ENCODE results near the gene ITGB5. TPM values are rescaled to one million over a fixed set of nuclear protein-coding genes. Genes with fewer than 3 reads are reported as not detected.
A peak's percentile ranks its signal among the peaks of the same experiment; 100 is the strongest.
"Not testable (repeated sequence)": the region's sequence is repeated elsewhere in the genome, so short reads cannot be mapped to it uniquely, and the experiment has no call there.

ITGB5 gene
- polyA plus RNA-seq, 3 donors = 0.68 to 1.2 (median 1.0) TPM

DNA sequence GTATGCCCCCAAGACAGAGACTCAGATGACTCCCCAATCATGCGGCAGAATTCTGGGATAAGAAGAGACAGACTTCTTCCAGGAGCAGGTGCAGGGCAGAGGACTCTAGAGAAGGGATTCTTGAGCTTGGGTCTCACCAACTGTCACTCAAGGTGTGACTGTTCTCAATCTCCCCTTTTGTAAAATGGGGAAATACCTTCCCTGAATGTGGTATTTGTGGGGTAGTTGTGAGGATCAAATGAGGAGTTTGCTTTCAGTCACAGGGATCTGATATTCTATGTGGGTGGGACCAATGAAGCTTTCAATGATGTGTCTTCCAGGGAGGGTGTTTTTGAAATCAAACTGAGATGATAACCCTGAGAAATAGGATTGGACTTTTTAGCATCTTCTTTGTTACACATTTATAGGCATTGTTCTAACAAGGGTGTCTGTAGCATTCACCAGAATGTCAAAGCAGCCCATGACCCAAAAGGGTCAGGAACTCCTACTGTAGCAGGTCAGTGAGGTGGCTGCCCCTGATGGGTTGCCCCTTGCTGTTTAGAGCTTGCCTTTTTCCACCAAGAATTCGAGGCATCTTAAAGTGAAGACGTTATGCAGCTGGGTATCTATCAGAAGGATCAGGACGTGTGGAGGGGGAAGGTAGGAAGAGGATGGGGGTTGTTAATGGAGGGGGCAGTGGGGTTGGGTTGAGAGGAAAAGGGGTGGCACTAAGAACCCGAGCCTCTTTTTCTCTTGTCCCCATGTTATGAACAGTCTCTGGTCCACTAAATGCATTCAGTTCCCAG lies 128.1 kb downstream of the ITGB5 start:
- DNase-seq = no peak
- Mint-ChIP-seq H3K36me3 (no peaks in the 10 kb centered on the region), H3K4me3 (no peak overlapping the region), H3K4me1 (peaks cover 7% of the 10 kb centered on the region), H3K9me3 (no peaks in the 10 kb centered on the region), H3K27ac (no peak overlapping the region), H3K27me3 (ENCODE audit: low read depth in 3 of 3) (peaks cover 1 to 4% (median 2%) of the 10 kb centered on the region in 3 donors)
- no peak overlapping the region for H3K9ac ChIP-seq (ENCODE audit: insufficient read depth, low read length, poor library complexity, severe bottlenecking)
- peaks cover 3 to 7% of the 10 kb centered on the region in 2 donors for H3K4me1 ChIP-seq (ENCODE audit: control insufficient read depth in 1 of 2, insufficient read depth in 2 of 2, low read length in 2 of 2)
- H4K20me1 ChIP-seq (ENCODE audit: insufficient read depth, low read length) = no peaks in the 10 kb centered on the region
- H3K4me3 ChIP-seq (replicated peaks in 1 of 3; ENCODE audit: low read depth in 2 of 3, low read length in 3 of 3) = no peak overlapping the region
- WGBS (ENCODE audit: insufficient coverage) = 100% methylated on average over 1 of the region's 5 CpGs
- no peak overlapping the region for H2AFZ ChIP-seq (ENCODE audit: insufficient read depth, low read depth, low read length, poor library complexity, severe bottlenecking)
- no peaks in the 10 kb centered on the region for H3K27me3 ChIP-seq (ENCODE audit: control insufficient read depth in 2 of 2, insufficient read depth in 2 of 2, low read length in 2 of 2)
- H3K4me2 ChIP-seq (replicated peaks; ENCODE audit: extremely low read depth, low read length, poor library complexity, severe bottlenecking) = no peak overlapping the region
- no peak overlapping the region for H3K27ac ChIP-seq (ENCODE audit: low read depth in 1 of 2, low read length in 2 of 2)
- intact Hi-C loops (cut with micrococcal nuclease) = no loop called here
- no peaks in the 10 kb centered on the region for H3K36me3 ChIP-seq (replicated peaks in 1 of 2; ENCODE audit: control insufficient read depth in 1 of 2, insufficient read depth in 2 of 2, low read length in 2 of 2)
- TF ChIP-seq, protein P1, sequence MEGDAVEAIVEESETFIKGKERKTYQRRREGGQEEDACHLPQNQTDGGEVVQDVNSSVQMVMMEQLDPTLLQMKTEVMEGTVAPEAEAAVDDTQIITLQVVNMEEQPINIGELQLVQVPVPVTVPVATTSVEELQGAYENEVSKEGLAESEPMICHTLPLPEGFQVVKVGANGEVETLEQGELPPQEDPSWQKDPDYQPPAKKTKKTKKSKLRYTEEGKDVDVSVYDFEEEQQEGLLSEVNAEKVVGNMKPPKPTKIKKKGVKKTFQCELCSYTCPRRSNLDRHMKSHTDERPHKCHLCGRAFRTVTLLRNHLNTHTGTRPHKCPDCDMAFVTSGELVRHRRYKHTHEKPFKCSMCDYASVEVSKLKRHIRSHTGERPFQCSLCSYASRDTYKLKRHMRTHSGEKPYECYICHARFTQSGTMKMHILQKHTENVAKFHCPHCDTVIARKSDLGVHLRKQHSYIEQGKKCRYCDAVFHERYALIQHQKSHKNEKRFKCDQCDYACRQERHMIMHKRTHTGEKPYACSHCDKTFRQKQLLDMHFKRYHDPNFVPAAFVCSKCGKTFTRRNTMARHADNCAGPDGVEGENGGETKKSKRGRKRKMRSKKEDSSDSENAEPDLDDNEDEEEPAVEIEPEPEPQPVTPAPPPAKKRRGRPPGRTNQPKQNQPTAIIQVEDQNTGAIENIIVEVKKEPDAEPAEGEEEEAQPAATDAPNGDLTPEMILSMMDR (IDR thresholded peaks at IDR 0.05) = no peak
- no peaks in the 10 kb centered on the region for H3K9me3 ChIP-seq (replicated peaks in 1 of 2; ENCODE audit: control insufficient read depth in 1 of 2, insufficient read depth in 1 of 2, low read length in 2 of 2)
- H3K79me2 ChIP-seq (ENCODE audit: insufficient read depth, low read length) = no peaks in the 10 kb centered on the region

DNA sequence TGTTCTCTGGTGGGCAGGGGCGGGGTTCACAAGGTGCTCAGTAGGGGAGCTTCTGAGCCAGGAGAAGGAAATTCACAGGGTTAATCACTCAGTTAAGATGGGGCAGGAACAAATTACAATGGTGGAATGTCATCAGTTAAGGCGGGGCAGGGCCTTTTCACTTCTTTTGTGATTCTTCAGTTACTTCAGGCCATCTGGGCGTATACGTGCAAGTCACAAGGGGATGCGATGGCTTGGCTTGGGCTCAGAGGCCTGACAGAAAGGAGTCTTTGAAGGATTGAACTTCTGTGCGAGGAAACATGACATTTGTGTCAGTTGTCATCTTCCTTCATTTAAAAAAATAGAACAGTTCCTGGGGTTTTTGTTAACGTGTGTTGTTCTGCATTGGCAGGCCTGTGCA lies 129.2 kb downstream of the ITGB5 start:
- H2AFZ ChIP-seq (ENCODE audit: insufficient read depth, low read depth, low read length, poor library complexity, severe bottlenecking); H3K36me3 Mint-ChIP-seq; H3K27me3 ChIP-seq (ENCODE audit: control insufficient read depth in 2 of 2, insufficient read depth in 2 of 2, low read length in 2 of 2); H3K9ac ChIP-seq (ENCODE audit: insufficient read depth, low read length, poor library complexity, severe bottlenecking); intact Hi-C loops (cut with micrococcal nuclease); H3K4me1 ChIP-seq (ENCODE audit: control insufficient read depth in 1 of 2, insufficient read depth in 2 of 2, low read length in 2 of 2); H3K4me3 ChIP-seq (replicated peaks in 1 of 3; ENCODE audit: low read depth in 2 of 3, low read length in 3 of 3); H3K79me2 ChIP-seq (ENCODE audit: insufficient read depth, low read length); H3K4me1 Mint-ChIP-seq; H3K4me2 ChIP-seq (replicated peaks; ENCODE audit: extremely low read depth, low read length, poor library complexity, severe bottlenecking); H3K27me3 Mint-ChIP-seq (ENCODE audit: low read depth in 3 of 3); DNase-seq; H3K9me3 Mint-ChIP-seq; H3K4me3 Mint-ChIP-seq; H3K9me3 ChIP-seq (replicated peaks in 1 of 2; ENCODE audit: control insufficient read depth in 1 of 2, insufficient read depth in 1 of 2, low read length in 2 of 2); H3K36me3 ChIP-seq (replicated peaks in 1 of 2; ENCODE audit: control insufficient read depth in 1 of 2, insufficient read depth in 2 of 2, low read length in 2 of 2); H4K20me1 ChIP-seq (ENCODE audit: insufficient read depth, low read length); H3K27ac ChIP-seq (ENCODE audit: low read depth in 1 of 2, low read length in 2 of 2): not testable (repeated sequence)
- WGBS (ENCODE audit: insufficient coverage) = 100% methylated on average over 1 of the region's 7 CpGs
- peak overlapping the region in 1 of 7 donors; percentile 11 for H3K27ac Mint-ChIP-seq

All from CD14-positive monocyte (primary cell).